IPS-NIHi7 (cell line): ENCODE data around the gene SIN3A.
"Not testable (repeated sequence)": the region's sequence is repeated elsewhere in the genome, so short reads cannot be mapped to it uniquely, and the experiment has no call there.

Experiments
- DNase-seq: peaks from one replicate; pipeline ENCODE4 v3.0.0; 2012; ENCODE audit warnings: mixed read lengths; ENCODE audit errors: extremely low spot score

The SIN3A gene

GRCh38 chr15:75451674-75452363, at the start of gene SIN3A:
TSS of gene SIN3A (minus strand) at chr15:75451690. CDS start at chr15:75430375, 21,315 bp downstream.
- DNase-seq = peak; percentile 75

GRCh38 chr15:75493732-75494131, 42.2 kb upstream of the SIN3A start:
- DNase-seq = no peak

- DNase-seq = no peak
Measured at GRCh38 chr15:75483961-75484360, 32.5 kb upstream of the SIN3A start.

GRCh38 chr15:75483556-75483955, 32.1 kb upstream of the SIN3A start:
- DNase-seq = not testable (repeated sequence)

GRCh38 chr15:75483106-75483505, 31.6 kb upstream of the SIN3A start:
- DNase-seq = no peak

GRCh38 chr15:75480463-75480862, 29.0 kb upstream of the SIN3A start:
- not testable (repeated sequence) for DNase-seq

GRCh38 chr15:75479670-75480069, 28.2 kb upstream of the SIN3A start:
- DNase-seq = no peak

- DNase-seq = not testable (repeated sequence)
Measured at GRCh38 chr15:75477094-75477493, 25.6 kb upstream of the SIN3A start.

- no peak for DNase-seq
Measured at GRCh38 chr15:75468913-75469598, 17.6 kb upstream of the SIN3A start.

- no peak for DNase-seq
Measured at GRCh38 chr15:75460646-75461045, 9.2 kb upstream of the SIN3A start.

GRCh38 chr15:75459581-75459980, 8.1 kb upstream of the SIN3A start:
- no peak for DNase-seq

GRCh38 chr15:75456710-75457109, 5.2 kb upstream of the SIN3A start:
- DNase-seq = no peak

GRCh38 chr15:75455982-75456531, 4.6 kb upstream of the SIN3A start:
- peak; percentile 54 for DNase-seq

GRCh38 chr15:75455424-75455981, 4.0 kb upstream of the SIN3A start:
- peak; percentile 87 for DNase-seq

- peak; percentile 43 for DNase-seq
Measured at GRCh38 chr15:75454471-75455378, 3.2 kb upstream of the SIN3A start.

GRCh38 chr15:75453703-75454470, 2.4 kb upstream of the SIN3A start:
- DNase-seq = peak; percentile 88

GRCh38 chr15:75452865-75453702, 1.6 kb upstream of the SIN3A start:
- no peak for DNase-seq

- DNase-seq = no peak
Measured at GRCh38 chr15:75452364-75452864, 924 bp upstream of the SIN3A start.

GRCh38 chr15:75451202-75451673, 252 bp downstream of the SIN3A start:
- DNase-seq = no peak
